Urinary bladder (tissue), 4 donors: ENCODE data around the gene SRP19. TPM values are rescaled to one million over a fixed set of nuclear protein-coding genes. Genes with fewer than 3 reads are reported as not detected.
"Not testable (repeated sequence)": the region's sequence is repeated elsewhere in the genome, so short reads cannot be mapped to it uniquely, and the experiment has no call there.

Experiments
- DNase-seq: peaks from one replicate; pipeline ENCODE4 v3.0.0-alpha.2; 2015; ENCODE audit errors: extremely low spot score
- H3K27ac ChIP-seq: one replicate; pipeline ENCODE4 v1.5.1; 2013; ENCODE audit warnings: low read depth, mild to moderate bottlenecking, moderate library complexity
- H3K36me3 ChIP-seq: one replicate; pipeline ENCODE4 v1.6.1; 2013; ENCODE audit warnings: mild to moderate bottlenecking, moderate library complexity; ENCODE audit not compliant: insufficient read depth
- H3K4me1 ChIP-seq: one replicate; pipeline ENCODE4 v1.6.1; 2013; ENCODE audit warnings: mild to moderate bottlenecking, moderate library complexity; ENCODE audit not compliant: insufficient read depth
- H3K4me3 ChIP-seq: one replicate; pipeline ENCODE4 v1.5.1; 2013; ENCODE audit warnings: low read depth, low read length
- WGBS: extraction: QIAGEN DNeasy Blood & Tissue Kit; methylation state at CpG from one replicate; pipeline ENCODE4 v1.1.7; 2013; 5-methylcytosine and 5-hydroxymethylcytosine counted together
- polyA plus RNA-seq: library from polyadenylated mRNA; stranded (reverse); fragments of 200-250 nt; gene quantifications from one replicate; pipeline ENCODE4 v1.2.3, GENCODE V29; 2013
- total RNA-seq: library from RNA; depleted of rRNA; stranded (reverse); fragments of >200 nt; gene quantifications from one replicate; pipeline ENCODE4 v1.2.3, GENCODE V29; 2014
- donor health status: healthy with polysubstance abuse.
- donor health status: healthy.

Gene SRP19
- total and polyA plus RNA-seq, 2 donors, result 47.2 to 48.5 TPM

GRCh38 chr5:112883192-112883591 is 22.1 kb downstream of the SRP19 start:
- no peak overlapping the region for H3K27ac ChIP-seq
- WGBS, result 80% methylated on average over 2 of the region's 2 CpGs
- no peaks in the 10 kb centered on the region for H3K36me3 ChIP-seq
- no peak for DNase-seq
- no peaks in the 10 kb centered on the region for H3K4me1 ChIP-seq
- H3K4me3 ChIP-seq, result no peak overlapping the region

GRCh38 chr5:112885001-112885400 is 23.9 kb downstream of the SRP19 start:
- no peaks in the 10 kb centered on the region for H3K36me3 ChIP-seq
- no peak overlapping the region for H3K4me3 ChIP-seq
- no peak overlapping the region for H3K27ac ChIP-seq
- no peaks in the 10 kb centered on the region for H3K4me1 ChIP-seq
- DNase-seq, result no peak
- WGBS, result 91% methylated on average over 3 of the region's 3 CpGs

GRCh38 chr5:112886975-112887374 is 25.9 kb downstream of the SRP19 start:
- no peak overlapping the region for H3K27ac ChIP-seq
- WGBS, result 95% methylated on average over 4 of the region's 4 CpGs
- H3K4me1 ChIP-seq, result no peaks in the 10 kb centered on the region
- no peak for DNase-seq
- no peaks in the 10 kb centered on the region for H3K36me3 ChIP-seq
- H3K4me3 ChIP-seq, result no peak overlapping the region

- not testable (repeated sequence) for H3K36me3 ChIP-seq, H3K27ac ChIP-seq, H3K4me3 ChIP-seq, DNase-seq, H3K4me1 ChIP-seq
- WGBS, result 88% methylated on average over 8 of the region's 8 CpGs
Observed at GRCh38 chr5:112892066-112892465, 31.0 kb downstream of the SRP19 start.

GRCh38 chr5:112892776-112893175 is 31.7 kb downstream of the SRP19 start:
- DNase-seq, result no peak
- no peak overlapping the region for H3K27ac ChIP-seq
- H3K36me3 ChIP-seq, result peaks cover 2% of the 10 kb centered on the region
- no peak overlapping the region for H3K4me3 ChIP-seq
- 93% methylated on average over 13 of the region's 13 CpGs for WGBS
- no peaks in the 10 kb centered on the region for H3K4me1 ChIP-seq

GRCh38 chr5:112895682-112896081 is 34.6 kb downstream of the SRP19 start:
- no peaks in the 10 kb centered on the region for H3K4me1 ChIP-seq
- H3K36me3 ChIP-seq, result peaks cover 2% of the 10 kb centered on the region
- no peak overlapping the region for H3K27ac ChIP-seq
- no peak overlapping the region for H3K4me3 ChIP-seq
- WGBS, result 84% methylated on average over 3 of the region's 3 CpGs
- DNase-seq, result no peak

- 92% methylated on average over 3 of the region's 3 CpGs for WGBS
- DNase-seq, result no peak
- peaks cover 4% of the 10 kb centered on the region for H3K36me3 ChIP-seq
- H3K4me3 ChIP-seq, result no peak overlapping the region
- H3K27ac ChIP-seq, result no peak overlapping the region
- no peaks in the 10 kb centered on the region for H3K4me1 ChIP-seq
Observed at GRCh38 chr5:112902561-112902960, 41.5 kb downstream of the SRP19 start.

- not testable (repeated sequence) for H3K27ac ChIP-seq, H3K36me3 ChIP-seq, H3K4me3 ChIP-seq, H3K4me1 ChIP-seq, DNase-seq
- 85% methylated on average over 3 of the region's 3 CpGs for WGBS
Observed at GRCh38 chr5:112904996-112905395, 43.9 kb downstream of the SRP19 start.

- no peak for DNase-seq
- no peak overlapping the region for H3K27ac ChIP-seq
- WGBS, result 84% methylated on average over 3 of the region's 3 CpGs
- H3K36me3 ChIP-seq, result peaks cover 7% of the 10 kb centered on the region
- H3K4me3 ChIP-seq, result no peak overlapping the region
- H3K4me1 ChIP-seq, result no peaks in the 10 kb centered on the region
Observed at GRCh38 chr5:112906637-112907036, 45.5 kb downstream of the SRP19 start.

GRCh38 chr5:112907166-112907631 is 46.1 kb downstream of the SRP19 start:
- Histone ChIP-seq H3K36me3 (peaks cover 6% of the 10 kb centered on the region), H3K4me3 (no peak overlapping the region), H3K4me1 (no peaks in the 10 kb centered on the region), H3K27ac (no peak overlapping the region)
- no peak for DNase-seq
- 74% methylated on average over 4 of the region's 4 CpGs for whole genome bisulfite sequencing

- DNase-seq, result no peak
- Histone ChIP-seq H3K4me3 (no peak overlapping the region), H3K4me1 (no peaks in the 10 kb centered on the region), H3K27ac (no peak overlapping the region), H3K36me3 (peaks cover 3% of the 10 kb centered on the region)
Observed at GRCh38 chr5:112908854-112909253, 47.8 kb downstream of the SRP19 start.

GRCh38 chr5:112910529-112910928 is 49.4 kb downstream of the SRP19 start:
- DNase-seq, result no peak
- Histone ChIP-seq H3K4me1 (no peaks in the 10 kb centered on the region), H3K4me3 (no peak overlapping the region), H3K27ac (no peak overlapping the region), H3K36me3 (peaks cover 3% of the 10 kb centered on the region)
- WGBS, result 82% methylated on average over 1 of the region's 1 CpG

- no peak for DNase-seq
- no peaks in the 10 kb centered on the region for H3K4me1 ChIP-seq
- H3K27ac ChIP-seq, result no peak overlapping the region
- peaks cover 5% of the 10 kb centered on the region for H3K36me3 ChIP-seq
- H3K4me3 ChIP-seq, result no peak overlapping the region
- WGBS, result 85% methylated on average over 4 of the region's 4 CpGs
Observed at GRCh38 chr5:112914584-112914983, 53.5 kb downstream of the SRP19 start.

GRCh38 chr5:112915831-112916230 is 54.7 kb downstream of the SRP19 start:
- Histone ChIP-seq H3K27ac (no peak overlapping the region), H3K36me3 (peaks cover 2% of the 10 kb centered on the region)

GRCh38 chr5:112917453-112917995 is 56.4 kb downstream of the SRP19 start:
- Histone ChIP-seq H3K27ac (no peak overlapping the region), H3K4me1 (no peaks in the 10 kb centered on the region), H3K4me3 (no peak overlapping the region), H3K36me3 (peaks cover 2% of the 10 kb centered on the region)
- DNase-seq, result no peak
- WGBS, result 94% methylated on average over 2 of the region's 2 CpGs

More at GRCh38 chr5:112915831-112916230, 54.7 kb downstream of the SRP19 start:
- DNase-seq, result no peak
- Histone ChIP-seq H3K4me1 (no peaks in the 10 kb centered on the region), H3K4me3 (no peak overlapping the region)
- WGBS, result 44% methylated on average over 1 of the region's 1 CpG
